Right ventricle myocardium inferior (tissue), 1 donor: Measurements from ENCODE around the gene JAZF1. TPM values are rescaled to one million over a fixed set of nuclear protein-coding genes. Genes with fewer than 3 reads are reported as not detected.
"Not testable (repeated sequence)": the region's sequence is repeated elsewhere in the genome, so short reads cannot be mapped to it uniquely, and the experiment has no call there.

Experiments used
- ATAC-seq: fragments of 200-7000 bp; cut with Tn5 transposase; one replicate; pipeline ENCODE4 v1.9.1; 2020; ENCODE audit warnings: mild to moderate bottlenecking, moderate library complexity
- DNase-seq: peaks from one replicate; pipeline ENCODE4 v3.0.0; 2021; ENCODE audit errors: missing footprints
- intact Hi-C: fragments of 100-400 bp; cut with DNase I; formaldehyde crosslinking; loops from one replicate; pipeline ENCODE4 v1.11.0; 2022
- total RNA-seq: library from RNA; stranded (reverse); fragmentation: NEBNext Ultra II Directional; extraction: Animal tissue kit (Norgen Biotek cat#: 25700); gene quantifications from one replicate; pipeline ENCODE4 v1.2.1, GENCODE V29; 2021
- donor health status: DM: no; HTN: yes; CAD: no; lungs with severe emphysema.

Gene JAZF1
- total RNA-seq, 1 donor from 2014 or later, result 25.6 TPM

DNA sequence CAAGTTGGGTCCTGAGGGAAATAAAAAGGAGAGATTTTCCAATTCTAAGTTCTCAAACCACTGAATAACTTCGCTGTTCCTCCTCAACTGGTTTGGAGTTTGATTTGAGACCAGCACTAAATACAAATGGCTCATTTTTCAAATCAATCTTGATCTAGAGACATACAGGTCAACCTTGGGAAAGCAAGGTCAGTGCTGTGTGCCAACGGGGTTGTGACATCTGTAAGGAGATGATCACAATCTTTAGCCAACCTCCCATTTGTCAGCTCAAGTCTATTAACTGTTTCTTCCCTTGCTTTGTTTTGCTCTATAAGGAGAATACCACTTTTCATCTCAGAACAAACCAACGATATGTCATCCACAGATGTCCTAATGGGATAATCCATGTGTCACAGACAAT, 309.5 kb downstream of the JAZF1 start:
- intact Hi-C loops, result no loop called here
- DNase-seq, result no peak
- no peak for ATAC-seq

DNA sequence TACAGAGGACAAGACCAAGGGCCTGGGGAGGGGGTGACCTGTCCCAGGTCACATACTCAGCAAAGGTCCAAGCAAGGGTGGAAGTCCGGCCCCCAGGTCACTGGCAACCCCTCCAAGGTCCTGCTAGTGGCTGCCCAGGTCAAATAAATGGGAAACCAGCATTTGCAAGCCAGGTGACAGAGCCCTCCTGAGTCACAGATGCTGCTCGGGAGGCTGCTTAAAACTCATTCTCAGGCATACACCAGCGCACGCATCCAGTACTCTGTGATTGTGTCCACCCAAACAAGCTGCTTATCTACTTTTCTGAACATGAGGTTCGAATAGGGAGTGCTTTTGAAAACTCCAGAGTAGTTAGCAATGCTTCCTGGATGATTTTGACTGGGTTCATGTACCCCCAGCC, 310.0 kb downstream of the JAZF1 start:
- ATAC-seq, result no peak

DNA sequence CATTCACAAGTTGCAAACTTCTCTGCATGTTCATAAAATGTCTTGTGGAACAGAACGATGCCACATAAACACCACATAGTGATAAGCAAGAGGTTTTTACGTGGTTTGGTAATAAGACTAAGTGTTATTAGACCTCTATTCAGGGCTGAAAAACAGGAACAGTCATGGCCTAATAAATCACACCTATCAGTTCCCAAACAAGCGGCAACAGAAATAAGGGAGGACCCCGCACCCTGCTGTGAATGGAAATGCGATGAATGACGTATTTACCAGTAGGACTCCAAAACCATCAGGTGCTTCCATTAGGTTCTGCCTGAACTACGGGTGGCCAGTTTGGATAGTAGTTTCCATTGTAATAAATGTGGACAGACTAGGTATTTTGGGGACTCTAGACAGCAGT, 311.5 kb downstream of the JAZF1 start:
- ATAC-seq (no peak), DNase-seq (no peak)
- intact Hi-C loops, result no loop called here

More for the DNA sequence above, 310.0 kb downstream of the JAZF1 start:
- DNase-seq, result no peak
- intact Hi-C loops, result no loop called here

DNA sequence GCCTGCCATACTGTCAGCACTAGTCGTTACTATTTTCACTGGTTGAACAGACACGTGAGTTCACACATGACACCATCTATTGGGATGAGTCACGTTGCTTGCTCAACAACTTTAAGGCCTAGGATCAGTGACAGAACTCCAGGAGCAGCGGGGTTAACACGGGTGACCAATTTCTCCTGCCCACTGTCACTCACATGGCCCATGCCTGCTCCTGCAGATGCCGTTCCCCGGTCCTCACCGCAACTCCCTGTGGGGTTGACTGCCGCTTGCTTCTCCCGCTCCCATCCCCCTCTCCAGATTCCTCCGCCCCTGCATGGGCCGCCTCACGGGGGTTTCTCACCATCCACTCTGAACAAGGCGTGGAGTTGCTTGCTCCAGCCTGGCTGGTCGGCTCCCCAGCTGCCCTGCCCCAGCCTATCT, 312.5 kb downstream of the JAZF1 start:
- ATAC-seq (no peak), DNase-seq (no peak)
- intact Hi-C loops, result no loop called here

DNA sequence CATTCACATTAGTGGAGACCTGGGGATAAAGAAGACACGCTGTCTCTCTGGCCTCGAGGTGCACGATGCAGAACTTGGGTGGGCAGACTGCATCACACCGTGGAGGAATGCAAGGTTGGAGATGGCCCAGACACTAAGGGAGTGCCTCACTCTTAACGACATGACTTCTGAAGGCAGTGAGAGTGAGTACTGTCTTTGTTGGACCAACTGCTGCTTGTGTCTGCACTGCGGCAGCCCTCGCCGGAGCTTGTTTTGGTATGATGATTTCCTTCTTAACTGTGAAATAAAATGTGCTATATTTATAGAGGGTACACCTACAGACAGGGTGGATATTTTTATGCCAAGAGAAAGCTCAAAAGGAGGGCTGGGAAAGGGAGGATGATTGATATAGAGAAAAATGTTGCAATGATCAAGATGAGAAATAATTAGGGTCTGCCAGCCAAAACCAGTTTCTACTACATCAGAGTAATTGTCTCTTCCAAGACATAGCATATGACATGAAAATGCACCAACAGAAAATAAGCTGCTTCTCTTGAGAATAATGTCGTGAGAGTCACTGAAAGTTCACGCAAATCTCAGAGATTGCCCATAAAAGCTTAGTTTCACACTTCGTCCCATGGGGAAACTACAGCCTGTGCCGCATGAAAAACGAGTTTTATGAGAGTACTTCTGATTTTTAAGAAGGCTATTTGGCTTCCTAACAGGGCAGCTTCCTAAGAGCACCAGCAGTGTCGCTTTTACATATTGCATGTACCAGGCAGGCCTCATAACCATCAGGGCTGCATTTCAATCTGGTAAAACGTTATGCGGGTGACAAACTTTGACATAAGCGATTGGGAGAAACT, 313.5 kb downstream of the JAZF1 start:
- no peak for DNase-seq
- intact Hi-C loops, result no loop called here
- no peak for ATAC-seq

DNA sequence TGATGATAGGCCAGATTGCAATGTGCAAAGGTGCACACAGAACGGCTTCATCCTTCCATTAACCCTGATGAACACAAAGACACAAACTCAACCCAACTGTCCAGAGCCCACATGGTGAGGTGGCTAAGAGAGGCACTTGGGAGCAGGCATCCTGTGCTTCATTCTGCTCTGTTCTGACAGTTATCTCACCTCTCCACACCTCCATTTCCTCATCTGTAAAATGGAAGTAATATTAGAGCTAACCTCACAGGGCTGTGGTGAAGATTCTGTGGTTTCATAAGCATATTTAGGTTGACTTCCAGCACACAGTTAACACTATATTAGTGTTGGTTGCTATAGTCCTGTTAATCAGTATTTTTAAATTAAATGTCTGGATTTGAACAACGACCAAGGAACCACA, 314.3 kb downstream of the JAZF1 start:
- DNase-seq (no peak), ATAC-seq (no peak)
- intact Hi-C loops, result no loop called here

DNA sequence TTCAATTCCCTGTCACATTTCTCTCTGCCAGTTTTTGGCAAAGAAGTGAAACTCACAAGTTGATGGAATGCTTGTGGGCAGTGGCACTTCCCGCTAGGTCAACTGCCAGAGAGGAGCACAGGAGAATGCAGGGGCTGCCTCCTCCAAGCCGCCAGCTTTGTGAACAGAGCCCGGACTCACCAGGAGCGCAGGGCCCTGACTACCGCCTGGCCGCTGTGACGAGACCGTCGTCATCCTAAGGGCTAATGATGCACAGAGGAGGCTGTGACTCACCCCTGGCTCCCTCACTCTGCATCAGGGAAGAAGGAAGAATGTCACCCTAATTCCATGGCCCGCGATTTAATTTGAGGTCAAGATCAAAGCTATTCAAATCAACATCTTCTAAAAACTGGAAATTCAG, 316.7 kb downstream of the JAZF1 start:
- DNase-seq (no peak), ATAC-seq (no peak)
- intact Hi-C loops, result no loop called here

DNA sequence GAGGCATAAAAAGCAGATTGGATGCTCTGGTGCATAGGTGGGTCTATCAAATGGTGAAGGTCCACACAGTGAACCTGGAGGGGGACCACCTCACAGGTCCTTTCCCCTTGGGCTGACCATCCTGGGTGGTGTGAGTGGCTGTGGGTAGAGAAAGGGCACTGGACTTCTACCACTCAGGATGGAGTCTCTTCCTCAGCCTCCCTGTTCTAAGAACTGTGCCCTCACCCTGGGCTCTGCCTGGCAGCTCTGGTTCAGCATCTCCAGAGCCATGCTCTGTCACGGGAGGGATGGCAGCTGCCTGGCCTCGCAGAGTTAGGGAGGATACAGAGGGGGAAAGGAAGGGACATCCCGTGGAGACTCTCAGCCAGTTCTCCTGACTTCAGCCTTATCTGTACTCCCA, 318.8 kb downstream of the JAZF1 start:
- intact Hi-C loops, result no loop called here
- ATAC-seq (no peak), DNase-seq (no peak)

DNA sequence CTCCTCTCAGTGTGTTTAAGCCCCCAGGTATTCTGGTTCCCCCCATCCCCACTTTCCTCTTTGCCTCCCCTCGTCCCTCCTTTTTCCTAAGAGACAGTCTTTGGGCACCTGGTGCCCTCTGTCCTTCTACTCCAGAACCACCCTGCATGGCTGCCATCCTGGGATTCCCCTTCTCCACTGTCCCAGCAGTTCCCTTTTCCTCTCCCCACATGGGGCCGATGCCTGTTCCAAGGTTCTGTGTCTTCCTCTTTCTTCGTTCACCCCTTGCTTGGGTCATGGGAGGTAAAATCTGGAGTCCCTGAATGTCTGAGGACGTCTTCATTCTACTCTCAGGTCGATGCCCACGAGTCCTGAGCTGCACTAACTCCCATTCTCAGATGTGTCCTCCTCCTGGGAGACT, 319.8 kb downstream of the JAZF1 start:
- intact Hi-C loops, result no loop called here
- DNase-seq, result no peak
- ATAC-seq, result no peak

DNA sequence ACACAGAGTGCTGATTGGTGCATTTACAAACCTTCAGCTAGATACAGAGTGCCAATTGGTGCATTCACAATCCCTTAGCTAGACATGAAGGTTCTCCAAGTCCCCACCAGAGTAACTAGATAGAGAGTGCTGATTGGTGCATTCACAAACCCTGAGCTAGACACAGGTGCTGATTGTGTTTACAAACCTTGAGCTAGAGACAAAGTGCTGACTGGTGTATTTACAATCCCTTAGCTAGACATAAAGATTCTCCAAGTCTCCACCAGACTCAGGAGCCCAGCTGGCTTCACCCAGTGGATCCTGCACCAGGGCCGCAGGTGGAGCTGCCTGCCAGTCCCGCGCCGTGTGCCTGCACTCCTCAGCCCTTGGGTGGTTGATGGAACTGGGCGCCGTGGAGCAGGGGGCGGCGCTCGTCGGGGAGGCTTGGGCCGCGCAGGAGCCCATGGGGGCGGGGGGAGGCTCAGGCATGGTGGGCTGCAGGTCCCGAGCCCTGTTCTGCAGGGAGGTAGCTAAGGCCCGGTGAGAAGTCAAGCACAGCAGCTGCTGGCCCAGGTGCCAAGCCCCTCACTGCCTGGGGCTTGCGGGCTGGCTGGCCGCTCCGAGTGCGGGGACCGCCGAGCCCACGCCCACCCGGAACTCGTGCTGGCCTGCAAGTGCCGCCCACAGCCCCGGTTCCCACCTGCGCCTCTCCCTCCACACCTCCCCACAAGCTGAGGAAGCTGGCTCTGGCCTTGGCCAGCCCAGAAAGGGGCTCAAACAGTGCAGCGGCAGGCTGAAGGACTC, 323.7 kb downstream of the JAZF1 start:
- DNase-seq, intact Hi-C loops, ATAC-seq: not testable (repeated sequence)

DNA sequence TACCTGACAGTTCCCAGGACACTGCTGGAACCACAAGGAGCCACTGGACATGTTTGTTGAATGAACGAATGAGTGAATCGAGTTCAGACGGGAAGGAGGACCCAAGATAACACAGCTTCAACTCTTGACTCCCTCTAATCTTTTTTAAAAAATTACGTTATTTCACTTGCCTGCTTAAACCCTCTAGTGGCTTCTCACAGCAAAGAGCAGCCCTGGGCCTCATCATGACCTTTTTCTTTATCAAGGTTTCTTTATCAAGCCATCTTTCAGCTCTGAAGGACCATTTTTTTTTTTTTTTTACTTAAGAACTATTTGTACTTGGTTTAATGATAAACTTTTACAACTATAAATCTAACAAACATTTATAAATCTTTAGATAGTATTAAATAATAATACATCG, 330.1 kb downstream of the JAZF1 start:
- DNase-seq (no peak), ATAC-seq (no peak)
- intact Hi-C loops, result no loop called here

DNA sequence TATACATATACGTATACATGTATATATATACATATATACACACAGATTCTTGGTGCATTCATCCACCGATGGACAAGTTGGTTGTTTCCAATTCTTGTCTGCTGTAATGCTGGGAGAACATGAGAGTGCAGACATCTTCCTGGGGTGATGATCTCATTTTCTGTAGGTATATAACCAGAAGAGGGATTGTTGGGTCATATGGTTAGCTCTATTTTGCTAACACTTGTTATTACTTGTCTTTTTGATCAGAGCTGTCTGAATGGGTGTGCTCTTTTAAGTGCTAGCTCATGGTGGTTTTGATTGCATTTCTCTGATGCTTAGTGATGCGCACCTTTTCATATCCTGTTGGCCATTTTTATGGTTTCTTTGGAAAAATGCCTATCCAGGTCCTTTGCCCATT, 334.2 kb downstream of the JAZF1 start:
- no peak for ATAC-seq
- intact Hi-C loops, result no loop called here
- no peak for DNase-seq

DNA sequence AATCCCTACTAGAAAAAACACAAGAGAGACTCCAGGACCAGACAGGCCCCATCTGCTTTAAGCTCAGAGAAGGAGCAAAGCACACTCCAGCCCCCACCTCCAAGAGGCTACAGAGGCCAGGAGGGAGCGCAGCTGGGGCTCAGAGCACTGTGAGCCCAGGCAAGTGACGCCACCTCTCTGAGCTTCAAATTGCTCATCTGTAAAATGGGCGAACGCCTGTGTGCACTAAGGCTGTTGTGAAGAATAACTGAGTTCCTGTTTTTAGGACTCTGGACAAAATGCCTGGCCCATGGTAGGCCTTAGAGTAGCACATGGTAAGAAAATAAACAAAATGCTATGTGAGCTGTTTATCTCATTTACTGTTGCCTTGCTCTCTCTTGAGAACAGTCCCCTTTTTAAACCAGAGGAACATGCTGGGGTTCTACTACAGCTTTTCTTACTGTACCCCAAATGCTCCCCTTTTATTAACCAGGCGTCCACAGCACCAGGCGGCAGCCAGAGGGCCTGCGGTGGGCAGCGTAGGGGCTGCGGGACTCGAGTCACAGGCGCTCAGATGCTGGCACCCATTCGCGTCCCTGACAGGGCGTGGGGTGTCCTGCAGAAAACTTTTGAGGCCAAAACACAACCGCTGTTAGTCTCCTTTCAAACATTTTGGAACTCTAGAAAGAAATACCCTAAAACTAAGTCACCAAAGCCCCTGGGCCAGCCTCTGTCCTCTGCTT, 336.9 kb downstream of the JAZF1 start:
- intact Hi-C loops, result no loop called here
- ATAC-seq, result no peak
- DNase-seq, result no peak

DNA sequence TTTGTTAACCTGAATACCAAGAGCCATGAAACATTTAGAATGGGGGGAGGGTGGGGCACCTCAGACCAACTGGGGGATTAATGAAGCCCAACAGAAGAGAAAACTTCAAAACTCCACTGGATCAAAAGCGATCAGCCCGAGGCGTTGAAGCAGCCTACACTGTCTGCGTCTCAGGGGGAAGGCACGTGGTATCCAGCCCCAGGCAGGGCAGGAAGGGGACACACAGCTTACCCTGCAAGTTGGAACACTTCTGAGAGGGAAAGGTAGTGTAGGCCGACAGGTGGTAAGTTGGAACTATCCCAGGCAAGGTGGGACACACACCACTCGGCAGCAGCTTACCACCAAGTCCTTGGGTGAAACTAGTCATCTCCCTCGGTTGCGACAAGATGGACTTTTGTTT, 337.7 kb downstream of the JAZF1 start:
- ATAC-seq (no peak), DNase-seq (no peak)
- intact Hi-C loops, result no loop called here

DNA sequence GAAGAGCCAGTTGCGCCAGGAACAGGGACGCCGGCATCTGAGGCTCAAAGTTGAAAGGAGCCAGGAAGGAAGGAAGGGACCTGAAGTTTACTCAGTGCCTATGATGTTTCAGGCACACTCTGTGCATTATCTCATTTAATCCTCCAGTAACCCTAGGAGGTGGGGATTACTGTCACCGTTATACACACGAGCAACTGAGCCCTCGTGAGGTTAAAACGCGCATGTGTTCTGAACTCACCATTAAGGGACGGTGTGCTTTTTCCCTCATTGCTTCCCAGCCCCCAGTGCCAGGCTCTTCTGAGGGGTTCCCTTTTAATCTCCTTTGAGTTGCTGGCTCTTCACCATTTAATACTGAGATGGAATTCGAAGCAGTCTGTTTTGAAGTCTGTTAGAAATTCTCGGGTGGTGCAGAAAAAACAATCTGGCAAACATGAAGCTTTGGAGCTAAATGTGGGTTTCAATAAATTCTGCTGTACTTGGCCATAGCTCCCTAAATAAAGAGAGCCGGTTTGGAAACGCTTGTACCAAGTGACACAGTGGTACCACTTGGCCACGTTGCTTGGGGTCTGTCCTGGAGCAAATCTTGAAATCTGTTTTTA, 338.4 kb downstream of the JAZF1 start:
- intact Hi-C loops, result no loop called here
- DNase-seq (no peak), ATAC-seq (no peak)

DNA sequence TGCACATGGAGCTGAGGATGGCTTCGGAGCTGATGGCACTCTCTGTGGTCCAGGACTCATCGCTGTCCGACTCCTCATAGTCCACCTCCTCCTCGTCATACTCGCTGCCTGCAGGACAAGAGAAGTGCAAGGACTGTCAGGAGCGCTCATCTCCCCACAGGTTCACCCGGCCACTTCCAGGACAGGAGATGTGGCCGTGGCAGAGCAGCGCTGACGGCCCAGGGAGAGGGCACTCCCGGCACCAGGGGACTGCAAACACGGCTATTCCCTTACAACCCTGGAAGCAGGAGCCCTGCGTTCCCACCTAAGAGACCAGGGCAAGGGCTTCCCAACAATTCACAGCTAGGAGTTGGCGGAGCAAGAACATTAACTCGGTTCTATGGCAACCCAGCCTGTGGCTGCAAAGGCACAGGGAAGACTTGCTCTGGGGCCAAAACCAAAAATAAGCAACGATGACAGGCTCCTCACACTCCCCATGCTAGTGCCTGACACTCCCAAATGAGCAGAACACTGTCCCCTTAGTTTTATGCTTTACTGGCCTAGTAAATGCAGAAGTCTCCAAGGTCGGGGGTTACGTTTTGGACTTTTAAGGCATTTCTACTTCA, 339.7 kb downstream of the JAZF1 start:
- intact Hi-C loops, result no loop called here
- no peak for ATAC-seq
- DNase-seq, result no peak

DNA sequence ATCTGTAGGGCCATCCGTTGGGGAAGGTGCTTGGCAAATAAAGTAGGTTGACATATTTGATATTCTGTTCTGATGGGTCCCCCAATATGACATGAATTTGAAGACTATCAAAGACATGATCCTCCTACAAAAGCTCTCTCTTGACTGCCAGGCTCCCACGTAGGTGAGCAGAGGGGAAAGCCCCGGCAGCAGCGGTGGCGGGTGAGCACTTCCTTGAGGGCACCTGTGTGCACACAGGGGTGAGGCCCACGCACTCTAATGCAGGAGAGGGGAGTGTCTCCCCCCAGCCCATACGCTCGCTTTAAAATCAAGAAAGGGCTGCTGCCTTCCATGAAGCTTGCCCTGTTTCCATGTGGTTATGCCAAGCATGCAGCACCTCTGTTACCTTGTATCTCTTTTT, 340.3 kb downstream of the JAZF1 start:
- DNase-seq, result no peak
- no peak for ATAC-seq
- intact Hi-C loops, result no loop called here

DNA sequence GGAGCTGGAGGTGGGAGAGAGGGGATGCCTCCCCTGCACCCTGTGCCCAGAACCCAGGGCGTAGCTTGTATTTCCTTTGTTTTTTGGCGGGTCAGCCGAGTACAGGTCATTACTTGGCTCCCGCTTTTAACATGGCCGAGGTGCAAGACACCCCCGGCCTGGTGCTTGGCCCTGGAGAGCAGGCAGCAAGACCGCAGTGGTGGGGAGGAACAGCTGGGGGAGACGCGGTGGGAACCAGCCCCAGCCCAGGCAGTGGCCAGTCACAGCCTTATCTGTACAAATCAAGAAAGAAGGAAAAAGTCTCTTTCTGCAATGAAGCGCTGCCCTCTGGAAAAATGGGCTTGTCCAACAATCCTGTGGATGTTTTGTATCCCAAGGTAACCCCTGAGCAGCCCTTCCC, 341.5 kb downstream of the JAZF1 start:
- DNase-seq (no peak), ATAC-seq (no peak)
- intact Hi-C loops, result loop anchor here (10.0 kb wide), 1 partner anchor 176 kb away; no protein-coding TSS in a partner anchor

DNA sequence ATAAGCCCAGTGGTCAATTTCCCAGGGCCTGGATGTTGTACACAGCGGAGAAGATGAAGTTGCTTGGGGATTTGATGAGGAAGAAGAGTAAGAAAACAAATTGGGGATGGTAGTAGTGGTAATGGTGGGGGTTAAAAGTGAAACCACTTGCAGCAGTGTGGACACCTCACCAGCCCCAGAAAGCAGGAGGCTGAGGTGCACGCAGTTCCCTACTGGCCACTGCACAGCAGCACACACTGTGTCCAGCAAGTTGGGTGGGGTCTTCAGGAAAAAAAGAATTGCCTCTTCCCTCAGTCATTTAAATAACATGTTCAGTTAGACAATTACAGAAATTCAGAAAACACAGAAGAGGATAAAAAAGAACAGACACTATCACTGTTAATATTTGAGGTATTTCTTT, 344.1 kb downstream of the JAZF1 start:
- intact Hi-C loops, result loop anchor here (10.0 kb wide), 1 partner anchor 178 kb away; no protein-coding TSS in a partner anchor
- DNase-seq (no peak), ATAC-seq (no peak)
